HG02852 (cell line): ENCODE data around the gene NUP93.

Experiments used
- ATAC-seq: cut with Tn5 transposase; IDR thresholded peaks from one replicate; pipeline ENCODE4 v1.9.1; 2021; ENCODE audit warnings: mild to moderate bottlenecking, moderate library complexity; ENCODE audit not compliant: unreplicated experiment

The NUP93 gene

GRCh38 chr16:56729735-56730662 is at the start of gene NUP93:
TSS of gene NUP93 (plus strand) at chr16:56730129. CDS start at chr16:56748248, 18,119 bp downstream.
- peak; percentile 81 for ATAC-seq

GRCh38 chr16:56681939-56682702 is 47.8 kb upstream of the NUP93 start, which contains the start of gene MT1X:
TSS of gene MT1X (plus strand) at chr16:56682470. CDS start at chr16:56682541, 71 bp downstream.
- peak; percentile 98 for ATAC-seq

GRCh38 chr16:56682703-56683397 is 47.1 kb upstream of the NUP93 start:
- ATAC-seq: peak; percentile 7

- no peak for ATAC-seq
Measured at GRCh38 chr16:56683424-56684172, 46.3 kb upstream of the NUP93 start.

- ATAC-seq: no peak
Measured at GRCh38 chr16:56684256-56684925, 45.5 kb upstream of the NUP93 start.

- ATAC-seq: no peak
Measured at GRCh38 chr16:56684926-56685590, 44.9 kb upstream of the NUP93 start.

GRCh38 chr16:56686758-56687157 is 43.2 kb upstream of the NUP93 start:
- ATAC-seq: no peak

GRCh38 chr16:56688762-56689161 is 41.2 kb upstream of the NUP93 start:
- no peak for ATAC-seq

- ATAC-seq: no peak
Measured at GRCh38 chr16:56689171-56689570, 40.8 kb upstream of the NUP93 start.

GRCh38 chr16:56690420-56691122 is 39.4 kb upstream of the NUP93 start:
- no peak for ATAC-seq

GRCh38 chr16:56691885-56692284 is 38.0 kb upstream of the NUP93 start:
- ATAC-seq: no peak

GRCh38 chr16:56695246-56695645 is 34.7 kb upstream of the NUP93 start:
- no peak for ATAC-seq

GRCh38 chr16:56697456-56698155 is 32.3 kb upstream of the NUP93 start:
- ATAC-seq: no peak

GRCh38 chr16:56700195-56700594 is 29.7 kb upstream of the NUP93 start:
- ATAC-seq: no peak

- no peak for ATAC-seq
Measured at GRCh38 chr16:56700631-56701030, 29.3 kb upstream of the NUP93 start.

GRCh38 chr16:56701534-56701933 is 28.4 kb upstream of the NUP93 start:
- no peak for ATAC-seq

- no peak for ATAC-seq
Measured at GRCh38 chr16:56702836-56703235, 27.1 kb upstream of the NUP93 start.
